ENCODE measurements around the gene PSMG1. TPM values are rescaled to one million over a fixed set of nuclear protein-coding genes. Genes with fewer than 3 reads are reported as not detected.

The PSMG1 gene
- total and polyA plus RNA-seq, 9 of the 15 experiments (the other 6 are each of a cell fraction or from before 2014, with no cell fraction given), result 54.5 to 427 (median 328) TPM

GRCh38 chr21:39168800-39169199 lies 14.5 kb downstream of the PSMG1 start:
- 92% methylated on average over 2 of the region's 2 CpGs for WGBS (ENCODE audit: insufficient coverage, low coverage, missing lambda C conversion rate)
- no peak for FAIRE-seq

DNA sequence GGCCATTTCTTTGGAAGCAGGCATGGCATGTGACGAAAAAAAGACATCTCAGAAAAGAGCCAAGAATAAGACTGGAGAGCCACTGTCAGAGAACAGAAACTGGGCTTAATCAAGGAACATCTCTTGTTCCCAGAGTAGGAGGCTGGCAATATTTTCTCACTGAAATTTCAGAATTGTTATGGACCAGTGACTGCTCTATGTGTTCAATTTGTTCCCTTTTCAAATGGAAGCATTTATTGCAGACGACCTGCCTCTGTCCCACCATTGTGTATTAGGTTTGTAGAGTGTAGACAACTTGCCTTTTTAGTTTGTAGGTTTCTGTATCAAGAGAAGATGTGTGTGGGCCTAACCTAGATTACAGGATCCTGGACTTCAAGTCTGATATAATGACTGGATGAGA lies 18.7 kb downstream of the PSMG1 start:
- peaks cover 0 to 13% of the 10 kb centered on the region in 2 experiments; a peak in 1 of 5 replicates for H3K27me3 ChIP-seq (ENCODE audit: control insufficient read depth in 2 of 2, insufficient read depth in 2 of 2, low read length in 2 of 2)
- intact Hi-C loops (cut with micrococcal nuclease) (no loop called here), in situ Hi-C loops (cut with MboI) (no loop called here)
- no TSS peak for BruUV-seq (replicated peaks)
- no peak for ATAC-seq
- peaks cover 2% of the 10 kb centered on the region; the same call in 1 of the 3 replicates for H3K36me3 ChIP-seq (ENCODE audit: control insufficient read depth, insufficient read depth, low read length)
- H2AFZ ChIP-seq (ENCODE audit: low read depth, low read length), result no peak overlapping the region
- no peaks in the 10 kb centered on the region for H3K9me1 ChIP-seq (ENCODE audit: control insufficient read depth, insufficient read depth, low read length)
- H3K4me2 ChIP-seq (ENCODE audit: insufficient read depth, low read length), result no peak overlapping the region
- H3K9me3 ChIP-seq (replicated peaks; ENCODE audit: control insufficient read depth, insufficient read depth, low read depth, low read length), result no peaks in the 10 kb centered on the region; the same call in 1 of the 2 replicates
- POLR2A ChIA-PET, result no interaction called here
- H3K4me1 ChIP-seq (replicated peaks in 1 of 2; ENCODE audit: control insufficient read depth in 2 of 2, insufficient read depth in 2 of 2, low read length in 2 of 2), result no peaks in the 10 kb centered on the region
- no peak overlapping the region for H3K9ac ChIP-seq (ENCODE audit: insufficient read depth in 1 of 2, low read depth in 2 of 2, low read length in 2 of 2)
- WGBS (ENCODE audit: insufficient coverage, low coverage, missing lambda C conversion rate), result 0% methylated on average over 2 of the region's 2 CpGs
- DNase-seq (ENCODE audit: extremely low read depth in 1 of 4, low spot score in 3 of 4), result no peak
- no peaks in the 10 kb centered on the region for H4K20me1 ChIP-seq (replicated peaks; ENCODE audit: control insufficient read depth, insufficient read depth, low read length)
- CTCF ChIA-PET (ENCODE audit: low intra/inter-chr PET ratio), result no interaction called here
- no peak for FAIRE-seq
- no peaks in the 10 kb centered on the region for H3K79me2 ChIP-seq (ENCODE audit: control insufficient read depth, insufficient read depth, low read length)
- no peak overlapping the region for H3K27ac ChIP-seq (ENCODE audit: extremely low read depth, low read depth, low read length)
- H3K4me3 ChIP-seq, result no peak overlapping the region
- TF ChIP-seq MTA1 (IDR thresholded peaks at IDR 0.05; ENCODE audit: borderline replicate concordance) (no peak), CBX3 (IDR thresholded peaks at IDR 0.05; ENCODE audit: borderline replicate concordance in 1 of 2, low read length in 2 of 2) (0 out of 3 replicates have a peak, but pooled peaks of 1 of the 2 experiments have one; percentile 16), ZNF584 (CRISPR knock-in tag; IDR thresholded peaks at IDR 0.05; ENCODE audit: low read depth) (peak; percentile 100)

More at GRCh38 chr21:39168800-39169199, 14.5 kb downstream of the PSMG1 start:
- no TSS peak for BruUV-seq (replicated peaks)
- DNase-seq (ENCODE audit: extremely low read depth in 1 of 4, low spot score in 3 of 4) (no peak), ATAC-seq (no peak)
- in situ Hi-C loops (cut with MboI), result no loop called here
- Histone ChIP-seq H2AFZ (ENCODE audit: low read depth, low read length) (no peak overlapping the region), H3K9me3 (replicated peaks; ENCODE audit: control insufficient read depth, insufficient read depth, low read depth, low read length) (no peaks in the 10 kb centered on the region; the same call in 1 of the 2 replicates), H3K27ac (ENCODE audit: extremely low read depth, low read depth, low read length) (no peak overlapping the region), H3K9ac (ENCODE audit: insufficient read depth in 1 of 2, low read depth in 2 of 2, low read length in 2 of 2) (no peak overlapping the region), H3K79me2 (ENCODE audit: control insufficient read depth, insufficient read depth, low read length) (no peaks in the 10 kb centered on the region), H3K9me1 (ENCODE audit: control insufficient read depth, insufficient read depth, low read length) (no peaks in the 10 kb centered on the region), H3K36me3 (ENCODE audit: control insufficient read depth, insufficient read depth, low read length) (peaks cover 39% of the 10 kb centered on the region), H3K4me3 (no peak overlapping the region), H4K20me1 (replicated peaks; ENCODE audit: control insufficient read depth, insufficient read depth, low read length) (no peaks in the 10 kb centered on the region), H3K4me2 (ENCODE audit: insufficient read depth, low read length) (no peak overlapping the region), H3K4me1 (replicated peaks in 1 of 2; ENCODE audit: control insufficient read depth in 2 of 2, insufficient read depth in 2 of 2, low read length in 2 of 2) (no peaks in the 10 kb centered on the region), H3K27me3 (ENCODE audit: control insufficient read depth in 2 of 2, insufficient read depth in 2 of 2, low read length in 2 of 2) (no peaks in the 10 kb centered on the region)
- intact Hi-C loops (cut with micrococcal nuclease), result no loop called here
- POLR2A ChIA-PET, result no interaction called here
- TF ChIP-seq LARP7 (IDR thresholded peaks at IDR 0.05) (no peak), ZNF316 (IDR thresholded peaks at IDR 0.05) (peak; percentile 79), C11orf30 (IDR thresholded peaks at IDR 0.05; ENCODE audit: low read depth) (peak; percentile 38; the same call in 1 of the 2 replicates)
- CTCF ChIA-PET (ENCODE audit: low intra/inter-chr PET ratio), result no interaction called here
